Measurements from ENCODE around the gene ARID1B. TPM values are rescaled to one million over a fixed set of nuclear protein-coding genes. Genes with fewer than 3 reads are reported as not detected.

ARID1B gene
- total and polyA plus RNA-seq, 2 of the 13 experiments (the other 11 are each of a cell fraction or from before 2014, with no cell fraction given): 20.1 to 32.6 TPM

DNA sequence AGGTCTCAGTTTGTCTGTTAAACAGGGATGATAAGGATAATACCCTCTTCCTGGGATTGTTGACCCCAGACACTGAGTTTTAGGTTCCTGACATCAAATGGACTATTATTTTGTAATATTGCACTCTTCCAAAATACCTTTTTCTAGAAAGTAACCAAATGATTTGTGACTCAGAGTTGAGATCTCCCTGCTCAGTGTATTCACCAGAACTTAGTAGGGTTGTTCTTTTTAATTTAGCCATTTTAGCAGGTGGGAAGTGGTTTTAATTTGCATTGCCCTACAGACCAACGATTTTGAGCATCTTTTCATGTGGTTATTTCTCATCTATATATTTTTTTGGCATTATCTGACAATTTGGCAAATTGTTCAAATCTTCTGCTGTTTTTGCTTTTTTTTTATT lies 471.1 kb downstream of the ARID1B start:
- no TSS peak for BruUV-seq (replicated peaks)
- no peak overlapping the region for H3K9ac ChIP-seq (ENCODE audit: insufficient read depth, low read depth, low read length)
- intact Hi-C loops (cut with micrococcal nuclease; ENCODE audit: unreplicated experiment): no loop called here
- H3K27ac ChIP-seq (ENCODE audit: extremely low read length, insufficient read depth, low read length): no peak overlapping the region
- in situ Hi-C loops (cut with HindIII; ENCODE audit: extremely low pct_ligation_motif_present, low pct_unique_long_range_greater_than_20kb): no loop called here
- H2AFZ ChIP-seq (ENCODE audit: low read length): no peak overlapping the region
- H3K27me3 ChIP-seq (ENCODE audit: control insufficient read depth in 1 of 2, insufficient read depth in 2 of 2, low read length in 2 of 2): peaks cover 8 to 39% of the 10 kb centered on the region in 2 experiments; a peak in 3 of 5 replicates
- ChIA-PET CTCF (ENCODE audit: low intra/inter-chr PET ratio, low total read pairs) (no interaction called here), POLR2A (no interaction called here)
- no peaks in the 10 kb centered on the region for H3K79me2 ChIP-seq (ENCODE audit: insufficient read depth, low read length)
- no peak overlapping the region for H3K4me2 ChIP-seq (ENCODE audit: low read depth, low read length)
- H4K20me1 ChIP-seq (ENCODE audit: insufficient read depth, low read length): no peaks in the 10 kb centered on the region
- no peak for FAIRE-seq
- no peaks in the 10 kb centered on the region for H3K9me3 ChIP-seq (ENCODE audit: low read length)
- WGBS (ENCODE audit: low lambda C conversion rate): 0% methylated on average over 1 of the region's 1 CpG
- 0 out of 2 replicates have a peak, but pooled peaks cover 4% of the 10 kb centered on the region for H3K4me1 ChIP-seq (ENCODE audit: insufficient read depth, low read length)
- H3K36me3 ChIP-seq (replicated peaks in 1 of 2; ENCODE audit: control insufficient read depth in 1 of 2, insufficient read depth in 2 of 2, low read length in 2 of 2): no peaks in the 10 kb centered on the region
- DNase-seq (ENCODE audit: low spot score): no peak
- H3K4me3 ChIP-seq (replicated peaks in 1 of 3; ENCODE audit: insufficient read depth in 1 of 3, low read depth in 2 of 3, low read length in 3 of 3): no peak overlapping the region
- TF ChIP-seq, protein P1, sequence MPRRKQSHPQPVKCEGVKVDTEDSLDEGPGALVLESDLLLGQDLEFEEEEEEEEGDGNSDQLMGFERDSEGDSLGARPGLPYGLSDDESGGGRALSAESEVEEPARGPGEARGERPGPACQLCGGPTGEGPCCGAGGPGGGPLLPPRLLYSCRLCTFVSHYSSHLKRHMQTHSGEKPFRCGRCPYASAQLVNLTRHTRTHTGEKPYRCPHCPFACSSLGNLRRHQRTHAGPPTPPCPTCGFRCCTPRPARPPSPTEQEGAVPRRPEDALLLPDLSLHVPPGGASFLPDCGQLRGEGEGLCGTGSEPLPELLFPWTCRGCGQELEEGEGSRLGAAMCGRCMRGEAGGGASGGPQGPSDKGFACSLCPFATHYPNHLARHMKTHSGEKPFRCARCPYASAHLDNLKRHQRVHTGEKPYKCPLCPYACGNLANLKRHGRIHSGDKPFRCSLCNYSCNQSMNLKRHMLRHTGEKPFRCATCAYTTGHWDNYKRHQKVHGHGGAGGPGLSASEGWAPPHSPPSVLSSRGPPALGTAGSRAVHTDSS (CRISPR knock-in tag; conservative IDR thresholded peaks at IDR 0.05): no peak
- TF ChIP-seq SATB2 (CRISPR knock-in tag; IDR thresholded peaks at IDR 0.05): no peak
- TF ChIP-seq ZSCAN29 (CRISPR knock-in tag; conservative IDR thresholded peaks at IDR 0.05): no peak
- TF ChIP-seq, protein P2, sequence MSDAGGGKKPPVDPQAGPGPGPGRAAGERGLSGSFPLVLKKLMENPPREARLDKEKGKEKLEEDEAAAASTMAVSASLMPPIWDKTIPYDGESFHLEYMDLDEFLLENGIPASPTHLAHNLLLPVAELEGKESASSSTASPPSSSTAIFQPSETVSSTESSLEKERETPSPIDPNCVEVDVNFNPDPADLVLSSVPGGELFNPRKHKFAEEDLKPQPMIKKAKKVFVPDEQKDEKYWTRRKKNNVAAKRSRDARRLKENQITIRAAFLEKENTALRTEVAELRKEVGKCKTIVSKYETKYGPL (CRISPR knock-in tag; IDR thresholded peaks at IDR 0.05): no peak
- no peak for ATAC-seq

DNA sequence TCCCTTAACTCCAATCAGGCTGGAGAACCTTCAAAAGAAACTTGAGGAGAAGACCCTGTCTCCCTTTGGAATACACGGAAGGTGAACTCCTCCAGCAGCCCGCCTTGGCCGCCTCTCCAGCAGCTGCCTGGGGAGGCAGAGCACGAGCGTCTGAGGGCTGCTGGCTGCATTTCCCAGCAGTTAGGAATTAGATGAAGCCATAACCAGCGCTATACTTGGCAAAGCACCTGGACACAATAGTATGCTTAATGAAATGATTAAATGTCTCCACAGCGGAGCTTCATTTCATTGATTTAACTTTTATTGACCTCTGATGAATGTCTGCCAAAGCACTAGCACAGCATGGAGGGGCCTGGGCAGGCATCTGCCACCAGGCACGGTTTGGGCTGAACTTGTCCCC lies 472.6 kb downstream of the ARID1B start:
- ChIA-PET POLR2A (no interaction called here), CTCF (ENCODE audit: low intra/inter-chr PET ratio, low total read pairs) (no interaction called here)
- ATAC-seq (no peak), DNase-seq (ENCODE audit: low spot score) (no peak), FAIRE-seq (no peak)
- no peaks in the 10 kb centered on the region for H4K20me1 ChIP-seq (ENCODE audit: insufficient read depth, low read length)
- no TSS peak for BruUV-seq (replicated peaks)
- H2AFZ ChIP-seq (ENCODE audit: low read length): no peak overlapping the region
- no peaks in the 10 kb centered on the region for H3K9me3 ChIP-seq (ENCODE audit: low read length)
- no peaks in the 10 kb centered on the region for H3K79me2 ChIP-seq (ENCODE audit: insufficient read depth, low read length)
- H3K9ac ChIP-seq (ENCODE audit: insufficient read depth, low read depth, low read length): no peak overlapping the region
- whole genome bisulfite sequencing (ENCODE audit: low lambda C conversion rate): 25% methylated on average over 8 of the region's 8 CpGs
- H3K4me2 ChIP-seq (ENCODE audit: low read depth, low read length): no peak overlapping the region
- H3K27me3 ChIP-seq (ENCODE audit: control insufficient read depth in 1 of 2, insufficient read depth in 2 of 2, low read length in 2 of 2): peaks cover 8 to 44% of the 10 kb centered on the region in 2 experiments; a peak in 3 of 5 replicates
- no peak overlapping the region for H3K4me3 ChIP-seq (replicated peaks in 1 of 3; ENCODE audit: insufficient read depth in 1 of 3, low read depth in 2 of 3, low read length in 3 of 3)
- intact Hi-C loops (cut with micrococcal nuclease; ENCODE audit: unreplicated experiment) (no loop called here), in situ Hi-C loops (cut with HindIII; ENCODE audit: extremely low pct_ligation_motif_present, low pct_unique_long_range_greater_than_20kb) (no loop called here)
- TF ChIP-seq ZNF543 (CRISPR knock-in tag; IDR thresholded peaks at IDR 0.05): no peak
- TF ChIP-seq ZNF263 (CRISPR knock-in tag; IDR thresholded peaks at IDR 0.05): no peak
- H3K36me3 ChIP-seq (replicated peaks in 1 of 2; ENCODE audit: control insufficient read depth in 1 of 2, insufficient read depth in 2 of 2, low read length in 2 of 2): no peaks in the 10 kb centered on the region
- H3K27ac ChIP-seq (ENCODE audit: extremely low read length, insufficient read depth, low read length): no peak overlapping the region
- 0 out of 2 replicates have a peak, but pooled peaks cover 5% of the 10 kb centered on the region for H3K4me1 ChIP-seq (ENCODE audit: insufficient read depth, low read length)
